C4-2B (cell line): ENCODE results near the gene IFT25.

Experiments
- CTCF ChIP-seq: fragments of 450-650 bp; conservative IDR thresholded peaks from 2 replicates; pipeline ENCODE4 v1.5.1; 2017; ENCODE audit warnings: mild to moderate bottlenecking
- ZFX ChIP-seq: fragments of 450-650 bp; IDR thresholded peaks from 2 replicates; pipeline ENCODE4 v1.6.1; 2017

DNA sequence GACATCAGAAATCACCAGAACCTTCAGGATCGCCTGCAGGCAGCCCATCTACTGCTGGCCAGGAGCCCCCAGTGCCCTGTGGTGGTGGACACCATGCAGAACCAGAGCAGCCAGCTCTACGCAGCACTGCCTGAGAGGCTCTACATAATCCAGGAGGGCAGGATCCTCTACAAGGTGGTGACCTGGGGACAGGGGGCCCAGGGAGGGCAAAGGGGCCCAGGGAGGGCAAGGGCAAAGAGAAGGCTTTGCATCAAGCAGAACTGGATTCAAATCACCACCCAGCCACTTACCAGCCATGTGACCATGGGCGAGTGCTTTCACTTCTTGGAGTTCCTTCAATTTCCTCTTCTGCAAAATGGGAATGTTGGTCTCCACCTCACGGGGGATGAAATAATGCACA lies 39.4 kb downstream of the IFT25 start:
- TF ChIP-seq CTCF (no peak), ZFX (no peak)
